ENCODE measurements around the gene E2F6. TPM values are rescaled to one million over a fixed set of nuclear protein-coding genes. Genes with fewer than 3 reads are reported as not detected.

E2F6 gene
- total and polyA plus RNA-seq, 2 of the 13 experiments (the other 11 are each of a cell fraction or from before 2014, with no cell fraction given) = 27.3 to 36.0 TPM

- peak; percentile 96 for TF ChIP-seq ZBTB10 (CRISPR knock-in tag; IDR thresholded peaks at IDR 0.05; ENCODE audit: borderline replicate concordance)
- peak; percentile 99 for TF ChIP-seq CREBL2 (CRISPR knock-in tag; IDR thresholded peaks at IDR 0.05; ENCODE audit: borderline replicate concordance)
- peak; percentile 62 for TF ChIP-seq PAXIP1 (CRISPR knock-in tag; conservative IDR thresholded peaks at IDR 0.05)
- TF ChIP-seq ZNF652 (CRISPR knock-in tag; IDR thresholded peaks at IDR 0.05; ENCODE audit: borderline replicate concordance, low read depth) = peak; percentile 40; the same call in 1 of the 2 replicates
- no peak; the same call in 1 of the 2 replicates for TF ChIP-seq JDP2 (CRISPR knock-in tag; IDR thresholded peaks at IDR 0.05; ENCODE audit: borderline replicate concordance)
- no peak for TF ChIP-seq PRPF4 (IDR thresholded peaks at IDR 0.05; ENCODE audit: low read depth, low read length, poor library complexity, severe bottlenecking)
- peak; percentile 99 for TF ChIP-seq KLF15 (CRISPR knock-in tag; IDR thresholded peaks at IDR 0.05; ENCODE audit: borderline replicate concordance)
- peak; percentile 96 for TF ChIP-seq ZNF18 (CRISPR knock-in tag; IDR thresholded peaks at IDR 0.05; ENCODE audit: insufficient replicate concordance)
- peak; percentile 52 for TF ChIP-seq ZEB1 (IDR thresholded peaks at IDR 0.05; ENCODE audit: insufficient replicate concordance, low read depth)
- TF ChIP-seq FOXP4 (CRISPR knock-in tag; IDR thresholded peaks at IDR 0.05) = peak; percentile 81
- TF ChIP-seq ELF3 (CRISPR knock-in tag; IDR thresholded peaks at IDR 0.05) = peak; percentile 79
- TF ChIP-seq SP2 (CRISPR knock-in tag; IDR thresholded peaks at IDR 0.05) = peak; percentile 69
- TF ChIP-seq ARID2 (CRISPR knock-in tag; IDR thresholded peaks at IDR 0.05; ENCODE audit: borderline replicate concordance) = peak; percentile 100
- peak; percentile 91 for TF ChIP-seq MYC (CRISPR knock-in tag; IDR thresholded peaks at IDR 0.05; ENCODE audit: borderline replicate concordance)
- peak; percentile 73 for TF ChIP-seq TBL1XR1 (IDR thresholded peaks at IDR 0.05; ENCODE audit: borderline replicate concordance, low read length, partially characterized antibody)
- peak; percentile 85 for TF ChIP-seq HDAC1 (CRISPR knock-in tag; IDR thresholded peaks at IDR 0.05)
- TF ChIP-seq ZMYM3 (CRISPR knock-in tag; IDR thresholded peaks at IDR 0.05) = peak; percentile 97
- TF ChIP-seq ZNF138 (CRISPR knock-in tag; IDR thresholded peaks at IDR 0.05; ENCODE audit: low read depth) = peak; percentile 99
Measured at GRCh38 chr2:11465485-11466306, at the start of gene E2F6 (continued).

Data from HepG2 (cell line).